ENCODE results near the gene ZNHIT2. TPM values are rescaled to one million over a fixed set of nuclear protein-coding genes. Genes with fewer than 3 reads are reported as not detected.
A peak's percentile ranks its signal among the peaks of the same experiment; 100 is the strongest.
"Not testable (repeated sequence)": the region's sequence is repeated elsewhere in the genome, so short reads cannot be mapped to it uniquely, and the experiment has no call there.

ZNHIT2 gene
- total and polyA plus RNA-seq, 3 donors from 2014 or later = 47.3 to 119 (median 64.2) TPM

GRCh38 chr11:65120831-65121230 lies 3.3 kb upstream of the ZNHIT2 start:
- DNase-seq = no peak
- intact Hi-C loops (cut with DNase I; ENCODE audit: low total_unique reads) = no loop called here
- peak overlapping the region in 1 of 2 donors; percentile 88 for H3K27ac ChIP-seq
- H3K4me1 ChIP-seq = peaks cover 20% of the 10 kb centered on the region
- WGBS, 2 donors = 67 to 70% methylated on average over 3 of the region's 3 CpGs
- no peaks in the 10 kb centered on the region for H3K36me3 ChIP-seq (ENCODE audit: low read depth, missing control alignments)
- no peak for TF ChIP-seq POLR2A (IDR thresholded peaks at IDR 0.05)
- TF ChIP-seq CTCF (IDR thresholded peaks at IDR 0.05) = no peak
- no peaks in the 10 kb centered on the region for H3K27me3 ChIP-seq
- no peak overlapping the region for H3K4me3 ChIP-seq
- H3K9me3 ChIP-seq = no peaks in the 10 kb centered on the region

- no peaks in the 10 kb centered on the region for H3K36me3 ChIP-seq (ENCODE audit: low read depth, missing control alignments)
Observed at GRCh38 chr11:65119670-65119995, 2.1 kb upstream of the ZNHIT2 start.

GRCh38 chr11:65118891-65119669 lies 1.6 kb upstream of the ZNHIT2 start:
- DNase-seq; H3K9me3 ChIP-seq; H3K4me3 ChIP-seq; H3K27ac ChIP-seq; H3K36me3 ChIP-seq (ENCODE audit: low read depth, missing control alignments); H3K27me3 ChIP-seq: not testable (repeated sequence)
- peaks cover 20% of the 10 kb centered on the region for H3K4me1 ChIP-seq
- WGBS, 2 donors = 88 to 90% methylated on average over 18 of the region's 18 CpGs
- intact Hi-C loops (cut with DNase I; ENCODE audit: low total_unique reads) = loop anchor here (10.0 kb wide), 1 partner anchor 104 kb away; the partner anchor contains the start of gene ARL2

More at GRCh38 chr11:65119670-65119995, 2.1 kb upstream of the ZNHIT2 start:
- Histone ChIP-seq H3K27ac (no peak overlapping the region), H3K4me3 (no peak overlapping the region), H3K4me1 (peaks cover 20% of the 10 kb centered on the region), H3K27me3 (no peaks in the 10 kb centered on the region), H3K9me3 (no peaks in the 10 kb centered on the region)
- intact Hi-C loops (cut with DNase I; ENCODE audit: low total_unique reads) = loop anchor here (10.0 kb wide), 1 partner anchor 105 kb away; the partner anchor contains the start of gene ARL2
- TF ChIP-seq POLR2A (IDR thresholded peaks at IDR 0.05) (no peak), CTCF (IDR thresholded peaks at IDR 0.05) (no peak)
- DNase-seq = no peak

- intact Hi-C loops (cut with DNase I; ENCODE audit: low total_unique reads) = loop anchor here (10.0 kb wide), 1 partner anchor 103 kb away; the partner anchor contains the start of gene ARL2
- DNase-seq = no peak
- H3K4me1 ChIP-seq = peaks cover 20% of the 10 kb centered on the region
- 56 to 59% methylated on average over 18 of the region's 18 CpGs for WGBS, 2 donors
- peak overlapping the region in 1 of 2 donors; percentile 84 for H3K4me3 ChIP-seq
- H3K27ac ChIP-seq = peak overlapping the region; percentile 2 to 50
- TF ChIP-seq CTCF (IDR thresholded peaks at IDR 0.05) (peak in 1 of 3 experiments; percentile 47), POLR2A (IDR thresholded peaks at IDR 0.05) (no peak)
- no peaks in the 10 kb centered on the region for H3K9me3 ChIP-seq
- no peaks in the 10 kb centered on the region for H3K36me3 ChIP-seq (ENCODE audit: low read depth, missing control alignments)
- H3K27me3 ChIP-seq = no peaks in the 10 kb centered on the region
Observed at GRCh38 chr11:65118097-65118837, 766 bp upstream of the ZNHIT2 start.
